Measurements from ENCODE around the gene DDX49. TPM values are rescaled to one million over a fixed set of nuclear protein-coding genes. Genes with fewer than 3 reads are reported as not detected.
A peak's percentile ranks its signal among the peaks of the same experiment; 100 is the strongest.
"Not testable (repeated sequence)": the region's sequence is repeated elsewhere in the genome, so short reads cannot be mapped to it uniquely, and the experiment has no call there.

Gene DDX49
- total RNA-seq, 1 experiment from 2014 or later: 47.2 TPM

GRCh38 chr19:18951721-18952281 is 32.3 kb downstream of the DDX49 start:
- DNase-seq (ENCODE audit: low read depth, low spot score): no peak
- in situ Hi-C loops (cut with HindIII; ENCODE audit: low pct_unique_long_range_greater_than_20kb, low sequenced_read_pairs): no loop called here

- DNase-seq (ENCODE audit: low read depth, low spot score); in situ Hi-C loops (cut with HindIII; ENCODE audit: low pct_unique_long_range_greater_than_20kb, low sequenced_read_pairs): not testable (repeated sequence)
Observed at GRCh38 chr19:18952364-18953003, 33.0 kb downstream of the DDX49 start.

- in situ Hi-C loops (cut with HindIII; ENCODE audit: low pct_unique_long_range_greater_than_20kb, low sequenced_read_pairs): no loop called here
- no peak for DNase-seq (ENCODE audit: low read depth, low spot score)
Observed at GRCh38 chr19:18954094-18954493, 34.6 kb downstream of the DDX49 start.

GRCh38 chr19:18955042-18955441 is 35.5 kb downstream of the DDX49 start:
- in situ Hi-C loops (cut with HindIII; ENCODE audit: low pct_unique_long_range_greater_than_20kb, low sequenced_read_pairs): no loop called here
- DNase-seq (ENCODE audit: low read depth, low spot score): no peak

- no peak for DNase-seq (ENCODE audit: low read depth, low spot score)
- in situ Hi-C loops (cut with HindIII; ENCODE audit: low pct_unique_long_range_greater_than_20kb, low sequenced_read_pairs): no loop called here
Observed at GRCh38 chr19:18960370-18960769, 40.9 kb downstream of the DDX49 start.

- in situ Hi-C loops (cut with HindIII; ENCODE audit: low pct_unique_long_range_greater_than_20kb, low sequenced_read_pairs): no loop called here
- DNase-seq (ENCODE audit: low read depth, low spot score): no peak
Observed at GRCh38 chr19:18961767-18962620, 42.5 kb downstream of the DDX49 start.

GRCh38 chr19:18964121-18964520 is 44.6 kb downstream of the DDX49 start:
- DNase-seq (ENCODE audit: low read depth, low spot score): no peak
- in situ Hi-C loops (cut with HindIII; ENCODE audit: low pct_unique_long_range_greater_than_20kb, low sequenced_read_pairs): no loop called here

- in situ Hi-C loops (cut with HindIII; ENCODE audit: low pct_unique_long_range_greater_than_20kb, low sequenced_read_pairs): no loop called here
- no peak for DNase-seq (ENCODE audit: low read depth, low spot score)
Observed at GRCh38 chr19:18966307-18966706, 46.8 kb downstream of the DDX49 start.

- no peak for DNase-seq (ENCODE audit: low read depth, low spot score)
- in situ Hi-C loops (cut with HindIII; ENCODE audit: low pct_unique_long_range_greater_than_20kb, low sequenced_read_pairs): no loop called here
Observed at GRCh38 chr19:18967358-18968146, 48.0 kb downstream of the DDX49 start.

GRCh38 chr19:18969931-18970659 is 50.6 kb downstream of the DDX49 start:
- no peak for DNase-seq (ENCODE audit: low read depth, low spot score)
- in situ Hi-C loops (cut with HindIII; ENCODE audit: low pct_unique_long_range_greater_than_20kb, low sequenced_read_pairs): no loop called here

GRCh38 chr19:18972301-18972811 is 52.8 kb downstream of the DDX49 start:
- DNase-seq (ENCODE audit: low read depth, low spot score): no peak
- in situ Hi-C loops (cut with HindIII; ENCODE audit: low pct_unique_long_range_greater_than_20kb, low sequenced_read_pairs): no loop called here

- DNase-seq (ENCODE audit: low read depth, low spot score): no peak
- in situ Hi-C loops (cut with HindIII; ENCODE audit: low pct_unique_long_range_greater_than_20kb, low sequenced_read_pairs): no loop called here
Observed at GRCh38 chr19:18972851-18973250, 53.3 kb downstream of the DDX49 start.

- in situ Hi-C loops (cut with HindIII; ENCODE audit: low pct_unique_long_range_greater_than_20kb, low sequenced_read_pairs): no loop called here
- no peak for DNase-seq (ENCODE audit: low read depth, low spot score)
Observed at GRCh38 chr19:18975011-18975410, 55.5 kb downstream of the DDX49 start.

- peak; percentile 61 for DNase-seq (ENCODE audit: low read depth, low spot score)
- in situ Hi-C loops (cut with HindIII; ENCODE audit: low pct_unique_long_range_greater_than_20kb, low sequenced_read_pairs): no loop called here
Observed at GRCh38 chr19:18975869-18976268, 56.4 kb downstream of the DDX49 start.

Measured in SK-MEL-5 (cell line).